H1 (cell line): ENCODE results near the gene NUBPL. TPM values are rescaled to one million over a fixed set of nuclear protein-coding genes. Genes with fewer than 3 reads are reported as not detected.
"Not testable (repeated sequence)": the region's sequence is repeated elsewhere in the genome, so short reads cannot be mapped to it uniquely, and the experiment has no call there.

ENCODE experiments used
- CTCF ChIA-PET: fragments of 300-600 bp; sonication (Branson Sonifier 250); formaldehyde crosslinking; loops from one replicate; lab custom pipeline; 2021; ENCODE audit not compliant: partially characterized antibody; lab: Charles Lee
- POLR2A ChIA-PET: fragments of 300-600 bp; sonication (Branson Sonifier 250); formaldehyde crosslinking; loops from one replicate; lab custom pipeline; 2021; ENCODE audit warnings: inconsistent platforms; ENCODE audit not compliant: partially characterized antibody; lab: Charles Lee
- DNase-seq, 2 experiments: peaks; one replicate each; pipeline versions ENCODE4 v3.0.0 to v3.0.0-alpha.2; 2010 to 2022; ENCODE audit warnings: low spot score in 2 of 2, low read depth in 1 of 2, mixed read lengths in 1 of 2
- FAIRE-seq: peaks from 2 replicates; lab custom pipeline; 2011; peaks lifted over from hg19 to GRCh38; lab: Jason Lieb, UNC
- H2AFZ ChIP-seq: 2 replicates; pipeline ENCODE4 v1.8.1; 2012; ENCODE audit warnings: low read length, inconsistent platforms
- H2AK5ac ChIP-seq: 2 replicates; pipeline ENCODE4 v1.6.1; 2013; ENCODE audit warnings: low read depth, low read length
- H2BK120ac ChIP-seq: replicated peaks from 2 replicates; pipeline ENCODE3; 2013; ENCODE audit warnings: low read depth, low read length, inconsistent platforms
- H2BK12ac ChIP-seq: 2 replicates; pipeline ENCODE4 v1.6.1; 2013; ENCODE audit warnings: low read depth, low read length
- H2BK15ac ChIP-seq: 2 replicates; pipeline ENCODE4 v1.6.1; 2013; ENCODE audit warnings: low read length
- H2BK20ac ChIP-seq: 2 replicates; pipeline ENCODE4 v1.6.1; 2013; ENCODE audit warnings: low read length
- H2BK5ac ChIP-seq: 2 replicates; pipeline ENCODE4 v1.6.1; 2013; ENCODE audit warnings: low read depth, low read length
- H3K14ac ChIP-seq: 2 replicates; pipeline ENCODE4 v1.6.1; 2013; ENCODE audit warnings: inconsistent platforms; ENCODE audit not compliant: insufficient read length
- H3K18ac ChIP-seq: 2 replicates; pipeline ENCODE4 v1.6.1; 2013; ENCODE audit warnings: low read length; ENCODE audit errors: extremely low read depth
- H3K23ac ChIP-seq: 2 replicates; pipeline ENCODE4 v1.6.1; 2013; ENCODE audit warnings: inconsistent platforms; ENCODE audit not compliant: insufficient read length
- H3K23me2 ChIP-seq: 2 replicates; pipeline ENCODE4 v1.6.1; 2013; ENCODE audit warnings: low read depth, low read length
- H3K27ac ChIP-seq: 2 replicates; pipeline ENCODE4 v1.6.1; 2011; ENCODE audit warnings: low read depth, low read length, inconsistent platforms
- H3K27me3 ChIP-seq, 4 experiments: replicated peaks in 1 of 4; 1 replicate in 1 of 4; 2 replicates in 3 of 4; pipeline versions ENCODE4 v1.6.1 to v1.8.1; 2011 to 2013; ENCODE audit warnings: low read length in 3 of 4, mild to moderate bottlenecking in 3 of 4, inconsistent platforms in 2 of 4, mixed read lengths in 2 of 4, moderate library complexity in 1 of 4; ENCODE audit not compliant: control insufficient read depth in 3 of 4, insufficient read depth in 3 of 4; ENCODE audit errors: extremely low read depth in 1 of 4
- H3K36me3 ChIP-seq, 4 experiments: 2 replicates each; pipeline versions ENCODE4 v1.6.1 to v1.8.1; 2011 to 2013; ENCODE audit warnings: mild to moderate bottlenecking in 4 of 4, low read length in 3 of 4, moderate library complexity in 2 of 4, control low read depth in 1 of 4, inconsistent platforms in 1 of 4; ENCODE audit not compliant: insufficient read depth in 4 of 4, control insufficient read depth in 2 of 4
- H3K4ac ChIP-seq: replicated peaks from 2 replicates; pipeline ENCODE3; 2013; ENCODE audit warnings: low read length, low read depth, mixed read lengths, inconsistent platforms; ENCODE audit not compliant: insufficient read length
- H3K4me1 ChIP-seq, 4 experiments: replicated peaks in 1 of 4; 1 replicate in 1 of 4; 2 replicates in 3 of 4; pipeline versions ENCODE4 v1.6.1 to v1.8.1; 2011 to 2013; ENCODE audit warnings: low read length in 3 of 4, inconsistent platforms in 2 of 4, mixed read lengths in 1 of 4; ENCODE audit not compliant: insufficient read depth in 4 of 4, control insufficient read depth in 3 of 4
- H3K4me2 ChIP-seq, 2 experiments: 2 replicates each; pipeline versions ENCODE4 v1.6.1 to v1.8.1; 2011 to 2013; ENCODE audit warnings: low read depth in 2 of 2, low read length in 2 of 2, control low read depth in 1 of 2, inconsistent platforms in 1 of 2, mild to moderate bottlenecking in 1 of 2; ENCODE audit not compliant: insufficient read depth in 1 of 2
- H3K4me3 ChIP-seq, 4 experiments: fragments of 200-600, 300-600 bp in 1 of 4; sonication (generic), shearing (Covaris generic), sonication (Bioruptor Twin) in 1 of 4; 2 replicates each; pipeline versions ENCODE4 v1.5.1 to v1.8.1; 2011 to 2016; ENCODE audit warnings: low read length in 4 of 4, low read depth in 3 of 4, control low read depth in 2 of 4, inconsistent platforms in 2 of 4, mild to moderate bottlenecking in 2 of 4, mixed read lengths in 1 of 4, moderate library complexity in 1 of 4; ENCODE audit not compliant: insufficient read depth in 2 of 4; ENCODE audit errors: extremely low read depth in 1 of 4
- H3K56ac ChIP-seq: replicated peaks from 2 replicates; pipeline ENCODE3; 2013; ENCODE audit warnings: low read depth, mild to moderate bottlenecking, mixed read lengths, low read length, inconsistent platforms; ENCODE audit not compliant: insufficient read length
- H3K79me1 ChIP-seq: 2 replicates; pipeline ENCODE4 v1.6.1; 2013; ENCODE audit warnings: low read depth, low read length, control low read depth
- H3K79me2 ChIP-seq, 2 experiments: 2 replicates each; pipeline versions ENCODE4 v1.6.1 to v1.8.1; 2012 to 2013; ENCODE audit warnings: low read length in 2 of 2, mild to moderate bottlenecking in 2 of 2, inconsistent platforms in 1 of 2; ENCODE audit not compliant: insufficient read depth in 2 of 2, control insufficient read depth in 1 of 2
- H3K9ac ChIP-seq, 4 experiments: replicated peaks in 1 of 4; 1 replicate in 1 of 4; 2 replicates in 3 of 4; pipeline versions ENCODE4 v1.6.1 to v1.8.1; 2011 to 2013; ENCODE audit warnings: low read depth in 3 of 4, low read length in 3 of 4, control low read depth in 2 of 4, mild to moderate bottlenecking in 2 of 4, moderate library complexity in 2 of 4, inconsistent platforms in 1 of 4; ENCODE audit errors: extremely low read depth in 1 of 4
- H3K9me3 ChIP-seq, 2 experiments: 2 replicates each; pipeline versions ENCODE4 v1.6.1 to v1.8.1; 2012 to 2013; ENCODE audit warnings: mild to moderate bottlenecking in 2 of 2, moderate library complexity in 2 of 2, control low read depth in 1 of 2, inconsistent platforms in 1 of 2, low read depth in 1 of 2, low read length in 1 of 2, mixed read lengths in 1 of 2; ENCODE audit not compliant: insufficient read depth in 2 of 2
- H4K20me1 ChIP-seq, 2 experiments: replicated peaks in 1 of 2; 2 replicates each; pipeline versions ENCODE3 to v1.8.1; 2011 to 2013; ENCODE audit warnings: inconsistent platforms in 2 of 2, low read length in 2 of 2, mild to moderate bottlenecking in 1 of 2; ENCODE audit not compliant: insufficient read depth in 2 of 2, control insufficient read depth in 1 of 2
- H4K5ac ChIP-seq: 2 replicates; pipeline ENCODE4 v1.6.1; 2013; ENCODE audit warnings: low read length, low read depth, mixed read lengths, inconsistent platforms; ENCODE audit not compliant: insufficient read length
- H4K8ac ChIP-seq: 2 replicates; pipeline ENCODE4 v1.8.0; 2013; ENCODE audit warnings: mild to moderate bottlenecking, moderate library complexity, low read length, inconsistent platforms; ENCODE audit not compliant: insufficient read depth; ENCODE audit errors: extremely low read depth
- H4K91ac ChIP-seq: replicated peaks from 2 replicates; pipeline ENCODE3; 2013; ENCODE audit warnings: low read length, mixed read lengths, inconsistent platforms; ENCODE audit not compliant: insufficient read length
- WGBS, 2 experiments: shearing (Covaris generic) in 1 of 2; methylation state at CpG; one replicate each; pipeline versions ENCODE4 v1.1.6 to v1.1.7; 2013 to 2015; ENCODE audit warnings: low lambda C conversion rate in 2 of 2, mixed read lengths in 2 of 2, inconsistent platforms in 1 of 2, low coverage in 1 of 2, missing lambda C conversion rate in 1 of 2; ENCODE audit not compliant: insufficient replicate concordance in 2 of 2, insufficient coverage in 1 of 2, insufficient read length in 1 of 2; ENCODE audit errors: extremely low coverage in 1 of 2, missing lambda C conversion rate in 1 of 2; 5-methylcytosine and 5-hydroxymethylcytosine counted together
- polyA plus RNA-seq, 7 experiments: library from polyadenylated mRNA; depleted of rRNA in 3 of 7; stranded (reverse) in 5 of 7; unstranded in 2 of 7; fragments of >200 nt in 5 of 7; fragments of 200-250 nt in 2 of 7; gene quantifications; 1 replicate in 5 of 7; 2 replicates in 1 of 7; 4 replicates in 1 of 7; pipeline versions ENCODE4 v1.2.1 to v1.2.3, GENCODE V29; 2011 to 2013; ENCODE audit warnings: missing spikeins in 2 of 7, mixed read lengths in 2 of 7
- total RNA-seq: library from RNA; stranded (reverse); fragmentation: NEBNext Ultra II Directional; extraction: Animal tissue kit (Norgen Biotek cat#: 25700); gene quantifications from 2 replicates; pipeline ENCODE4 v1.2.1, GENCODE V29; 2021

NUBPL gene
- total and polyA plus RNA-seq, 2 of the 8 experiments (the other 6 are each of a cell fraction or from before 2014, with no cell fraction given): 1.6 to 6.8 TPM

DNA sequence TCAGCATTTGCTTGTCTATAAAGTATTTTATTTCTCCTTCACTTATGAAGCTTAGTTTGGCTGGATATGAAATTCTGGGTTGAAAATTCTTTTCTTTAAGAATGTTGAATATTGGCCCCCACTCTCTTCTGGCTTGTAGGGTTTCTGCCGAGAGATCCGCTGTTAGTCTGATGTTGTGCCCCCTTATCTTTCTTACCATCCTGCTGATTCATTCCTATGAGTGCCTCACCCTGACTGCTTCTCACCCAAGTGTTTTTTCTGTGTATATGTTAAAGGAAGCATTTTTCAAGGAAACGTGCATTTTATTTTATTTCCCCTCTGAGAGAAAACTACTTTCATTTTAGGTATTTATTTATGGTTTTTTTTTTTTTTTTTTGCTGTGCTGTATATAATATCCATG, 236.7 kb downstream of the NUBPL start:
- POLR2A ChIA-PET, H3K23ac ChIP-seq, H3K4me2 ChIP-seq, H3K23me2 ChIP-seq, H2BK12ac ChIP-seq, H3K79me2 ChIP-seq, CTCF ChIA-PET, H3K4me3 ChIP-seq, H2BK20ac ChIP-seq, H3K9ac ChIP-seq, H3K27me3 ChIP-seq, H3K18ac ChIP-seq, H3K79me1 ChIP-seq, H4K91ac ChIP-seq, H4K8ac ChIP-seq, H3K27ac ChIP-seq, H2BK120ac ChIP-seq, H3K4me1 ChIP-seq, H3K56ac ChIP-seq, H2AFZ ChIP-seq, H2BK15ac ChIP-seq, H3K14ac ChIP-seq, H2AK5ac ChIP-seq, H2BK5ac ChIP-seq, DNase-seq, FAIRE-seq, H4K20me1 ChIP-seq, H4K5ac ChIP-seq, H3K4ac ChIP-seq, H3K36me3 ChIP-seq, H3K9me3 ChIP-seq: not testable (repeated sequence)
- 94% methylated on average over 3 of the region's 3 CpGs; no CpG with 5 or more reads in 1 of the 2 experiments for WGBS, 2 experiments
